NCI-H446 treated with DMSO at 0.1 percent for 48 hours (cell line): ENCODE results near the gene WFS1.

Experiments used
- DNase-seq: peaks from one replicate; lab custom pipeline; 2025; lab: John Stamatoyannopoulos, UW

WFS1 gene

GRCh38 chr4:6298852-6299251, 29.2 kb downstream of the WFS1 start:
- DNase-seq, result no peak

GRCh38 chr4:6299875-6300274, 30.2 kb downstream of the WFS1 start:
- DNase-seq, result no peak

- DNase-seq, result no peak
These were observed 30.7 kb downstream of the WFS1 start for GRCh38 chr4:6300359-6300758.

GRCh38 chr4:6301051-6301731, 31.5 kb downstream of the WFS1 start:
- DNase-seq, result no peak

GRCh38 chr4:6301732-6302442, 32.2 kb downstream of the WFS1 start:
- no peak for DNase-seq

- DNase-seq, result no peak
These were observed 33.2 kb downstream of the WFS1 start for GRCh38 chr4:6302869-6303268.

- DNase-seq, result no peak
These were observed 34.3 kb downstream of the WFS1 start for GRCh38 chr4:6303943-6304342.

GRCh38 chr4:6306299-6306698, 36.6 kb downstream of the WFS1 start:
- DNase-seq, result no peak

GRCh38 chr4:6307230-6307629, 37.6 kb downstream of the WFS1 start:
- DNase-seq, result no peak

- DNase-seq, result no peak
These were observed 38.2 kb downstream of the WFS1 start for GRCh38 chr4:6307891-6308290.

GRCh38 chr4:6308899-6309643, 39.4 kb downstream of the WFS1 start:
- DNase-seq, result no peak

- no peak for DNase-seq
These were observed 40.1 kb downstream of the WFS1 start for GRCh38 chr4:6309777-6310176.

- no peak for DNase-seq
These were observed 43.6 kb downstream of the WFS1 start for GRCh38 chr4:6313216-6313615.

GRCh38 chr4:6316461-6317003, 46.9 kb downstream of the WFS1 start:
- DNase-seq, result no peak

GRCh38 chr4:6318206-6318605, 48.6 kb downstream of the WFS1 start:
- no peak for DNase-seq

- no peak for DNase-seq
These were observed 50.0 kb downstream of the WFS1 start for GRCh38 chr4:6319530-6320150.

- no peak for DNase-seq
These were observed 51.0 kb downstream of the WFS1 start for GRCh38 chr4:6320663-6321062.

- no peak for DNase-seq
These were observed 51.7 kb downstream of the WFS1 start for GRCh38 chr4:6321361-6321760.

- no peak for DNase-seq
These were observed 52.6 kb downstream of the WFS1 start for GRCh38 chr4:6322067-6322760.

GRCh38 chr4:6322761-6323566, 53.3 kb downstream of the WFS1 start:
- no peak for DNase-seq

GRCh38 chr4:6324461-6324998, 54.9 kb downstream of the WFS1 start:
- DNase-seq, result no peak
